Epithelial cell of proximal tubule (primary cell): Measurements from ENCODE around the gene SIN3B. TPM values are rescaled to one million over a fixed set of nuclear protein-coding genes. Genes with fewer than 3 reads are reported as not detected.

Experiments
- DNase-seq: peaks from one replicate; pipeline ENCODE4 v3.0.0-alpha.2; 2011; ENCODE audit warnings: low read depth
- H3K4me3 ChIP-seq: 2 replicates; pipeline ENCODE4 v1.5.1; 2011; ENCODE audit warnings: low read depth, mild to moderate bottlenecking, low read length
- total RNA-seq: library from RNA; depleted of rRNA; stranded (reverse); fragments of >200 nt; gene quantifications from 2 replicates; pipeline ENCODE4 v1.2.3, GENCODE V29; 2015
- TF ChIP-seq, protein P1 (sequence below): conservative IDR thresholded peaks from 2 replicates; pipeline ENCODE4 v1.5.1; 2012; ENCODE audit warnings: low read depth, mild to moderate bottlenecking, low read length

SIN3B gene
- total RNA-seq, 1 donor from 2014 or later, result 20.4 TPM

DNA sequence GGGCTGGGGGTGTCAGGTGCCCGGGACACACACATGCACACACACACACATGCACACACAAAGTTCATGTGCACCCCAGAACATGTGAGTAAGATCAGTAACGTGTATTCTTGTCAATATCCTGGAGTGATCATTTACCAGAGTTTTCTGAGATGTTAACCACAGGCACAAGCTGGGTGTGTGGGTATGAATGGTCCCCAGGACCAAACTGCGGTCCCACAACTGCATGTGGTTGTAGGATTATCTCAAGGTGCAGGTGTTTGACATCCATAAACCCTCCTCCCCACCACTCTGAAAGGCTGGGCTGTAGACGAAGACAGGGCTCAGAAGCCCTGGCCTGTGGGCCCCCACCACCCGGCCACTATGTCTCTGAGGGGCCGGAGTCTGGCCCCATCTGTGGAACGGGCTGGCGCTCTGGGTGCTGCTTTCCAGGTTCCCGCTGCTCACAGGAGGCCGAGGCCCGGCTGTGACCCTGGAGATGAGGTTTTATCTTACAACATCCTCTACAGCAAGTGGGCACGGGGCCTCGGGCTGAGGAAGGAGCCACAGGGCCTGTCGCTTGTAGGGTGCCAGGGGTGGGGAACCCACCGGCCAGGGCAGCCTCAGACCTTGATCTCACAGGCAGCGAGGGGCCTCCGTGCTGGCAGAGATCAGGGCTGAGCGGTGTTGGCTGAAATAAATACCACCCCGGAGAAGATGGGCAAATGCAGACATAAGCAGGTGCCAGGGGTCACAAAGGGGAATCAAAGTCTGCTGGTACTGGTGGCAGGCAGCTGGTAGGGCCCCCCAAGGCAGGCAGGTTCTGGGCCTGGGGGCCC lies 63.9 kb downstream of the SIN3B start:
- TF ChIP-seq, protein P1, sequence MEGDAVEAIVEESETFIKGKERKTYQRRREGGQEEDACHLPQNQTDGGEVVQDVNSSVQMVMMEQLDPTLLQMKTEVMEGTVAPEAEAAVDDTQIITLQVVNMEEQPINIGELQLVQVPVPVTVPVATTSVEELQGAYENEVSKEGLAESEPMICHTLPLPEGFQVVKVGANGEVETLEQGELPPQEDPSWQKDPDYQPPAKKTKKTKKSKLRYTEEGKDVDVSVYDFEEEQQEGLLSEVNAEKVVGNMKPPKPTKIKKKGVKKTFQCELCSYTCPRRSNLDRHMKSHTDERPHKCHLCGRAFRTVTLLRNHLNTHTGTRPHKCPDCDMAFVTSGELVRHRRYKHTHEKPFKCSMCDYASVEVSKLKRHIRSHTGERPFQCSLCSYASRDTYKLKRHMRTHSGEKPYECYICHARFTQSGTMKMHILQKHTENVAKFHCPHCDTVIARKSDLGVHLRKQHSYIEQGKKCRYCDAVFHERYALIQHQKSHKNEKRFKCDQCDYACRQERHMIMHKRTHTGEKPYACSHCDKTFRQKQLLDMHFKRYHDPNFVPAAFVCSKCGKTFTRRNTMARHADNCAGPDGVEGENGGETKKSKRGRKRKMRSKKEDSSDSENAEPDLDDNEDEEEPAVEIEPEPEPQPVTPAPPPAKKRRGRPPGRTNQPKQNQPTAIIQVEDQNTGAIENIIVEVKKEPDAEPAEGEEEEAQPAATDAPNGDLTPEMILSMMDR, result no peak
- no peak overlapping the region for H3K4me3 ChIP-seq
- DNase-seq, result no peak

DNA sequence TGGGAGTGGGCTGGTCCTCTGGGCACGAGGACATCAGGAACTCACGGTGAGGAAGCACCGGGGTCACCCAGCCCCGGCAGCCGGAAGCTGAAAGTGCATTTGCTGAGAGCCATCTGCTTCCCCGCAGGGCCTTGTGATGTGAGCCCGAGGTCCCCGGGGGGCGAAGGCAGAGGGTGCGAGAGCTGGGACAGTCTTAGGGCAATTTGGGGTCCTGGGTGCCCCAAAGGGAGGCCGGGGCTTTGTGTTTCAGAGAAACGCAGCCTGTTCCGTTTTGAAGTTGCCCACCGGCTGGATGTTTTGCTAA lies 64.4 kb downstream of the SIN3B start:
- DNase-seq, result no peak
- TF ChIP-seq, protein P1, result no peak
- H3K4me3 ChIP-seq, result no peak overlapping the region

DNA sequence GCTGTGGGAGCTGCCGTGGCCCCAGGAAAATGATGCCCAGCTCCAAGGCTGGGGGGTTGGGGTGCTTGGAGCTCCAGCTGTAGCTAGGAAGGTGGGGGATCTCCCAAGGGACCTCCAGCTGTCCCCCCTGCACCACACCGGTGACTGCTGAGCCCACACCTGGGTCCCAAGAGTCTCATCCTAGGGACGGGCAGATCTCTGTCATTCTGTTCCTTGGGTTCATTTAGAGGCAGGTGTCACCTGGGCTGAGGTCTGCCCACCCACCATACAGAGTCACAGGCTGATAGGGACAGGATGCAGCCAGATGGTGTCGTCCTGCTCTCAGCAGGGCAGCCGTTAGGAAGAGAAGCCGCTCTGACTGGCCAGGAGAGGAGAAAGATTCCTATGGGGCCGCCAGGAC lies 64.9 kb downstream of the SIN3B start:
- TF ChIP-seq, protein P1, result no peak
- no peak for DNase-seq
- H3K4me3 ChIP-seq, result no peak overlapping the region

DNA sequence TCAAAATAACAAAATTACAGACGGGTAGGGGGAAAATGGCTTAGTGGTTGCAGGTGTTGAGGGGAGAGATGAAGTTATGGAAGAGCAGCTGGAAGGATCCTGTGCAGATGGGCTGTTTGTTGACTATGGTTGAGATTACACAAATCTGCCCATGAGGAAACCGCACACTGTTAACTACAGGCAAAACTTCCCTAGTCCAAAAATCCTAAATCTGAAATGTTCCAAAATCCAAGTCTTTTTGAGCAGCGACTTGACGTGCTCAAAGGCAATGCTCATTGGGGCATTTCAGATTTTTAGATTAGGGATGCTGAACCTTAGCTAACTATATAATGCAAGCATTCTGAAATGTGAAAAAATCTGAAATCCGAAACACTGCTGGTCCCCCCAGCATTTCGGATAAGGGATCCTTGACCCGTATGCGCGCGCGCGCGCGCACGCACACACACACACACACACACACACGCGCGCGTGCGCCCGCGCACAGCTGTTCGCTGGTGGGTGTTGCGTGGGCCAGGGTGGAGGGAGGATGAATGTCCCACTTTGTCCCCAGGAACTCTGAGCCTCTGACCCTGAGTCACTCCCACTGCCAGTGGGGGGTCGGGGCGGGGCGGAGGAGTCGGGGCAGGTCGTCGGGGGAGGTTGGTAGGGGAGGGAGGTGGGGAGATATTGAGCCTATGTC lies 66.4 kb downstream of the SIN3B start:
- TF ChIP-seq, protein P1, result no peak
- no peak for DNase-seq
- no peak overlapping the region for H3K4me3 ChIP-seq

DNA sequence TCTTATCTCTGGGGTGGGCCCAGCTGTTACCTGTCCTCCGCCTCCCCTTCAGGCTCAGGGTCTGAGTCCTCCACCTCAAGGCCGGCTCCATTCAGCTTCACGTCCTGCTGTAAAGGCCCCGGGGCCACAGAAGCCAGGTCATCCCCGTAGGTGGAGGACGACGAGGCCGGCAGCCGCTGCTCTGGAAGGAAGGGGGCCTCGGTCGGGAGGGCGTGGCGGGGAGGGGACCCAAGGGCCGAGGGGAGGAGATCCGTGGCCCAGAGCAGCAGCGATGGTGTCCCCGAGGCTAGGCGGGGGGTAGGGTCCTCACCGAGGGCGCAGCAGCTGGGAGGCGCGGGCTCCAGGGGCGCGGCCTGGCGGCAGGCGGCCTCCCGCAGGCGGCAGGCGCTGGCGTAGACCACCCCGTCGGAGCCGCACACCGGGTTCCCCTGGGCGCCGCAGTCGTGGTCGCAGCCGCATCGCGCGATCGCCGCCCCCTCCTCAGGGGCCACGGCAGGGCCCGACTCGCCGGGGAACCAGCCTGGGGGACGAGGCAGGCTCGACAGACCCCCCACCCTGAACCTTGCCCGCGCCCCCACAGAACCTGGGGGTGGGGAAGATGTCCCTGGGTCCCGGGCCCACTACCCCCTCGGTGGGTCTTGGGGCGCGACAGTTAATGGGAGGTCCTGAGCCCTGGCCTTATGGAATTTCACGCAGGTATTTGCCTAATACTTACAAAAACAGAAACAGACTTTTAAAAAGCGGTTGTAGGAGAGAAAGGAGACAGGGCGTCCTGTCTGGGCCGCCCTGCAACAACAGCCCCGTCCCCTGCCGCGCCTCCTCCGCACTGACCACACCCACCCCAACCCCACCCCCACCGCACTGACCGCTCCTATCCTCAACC lies 67.2 kb downstream of the SIN3B start:
- TF ChIP-seq, protein P1, result no peak
- peak overlapping the region; percentile 61 for H3K4me3 ChIP-seq
- DNase-seq, result no peak

DNA sequence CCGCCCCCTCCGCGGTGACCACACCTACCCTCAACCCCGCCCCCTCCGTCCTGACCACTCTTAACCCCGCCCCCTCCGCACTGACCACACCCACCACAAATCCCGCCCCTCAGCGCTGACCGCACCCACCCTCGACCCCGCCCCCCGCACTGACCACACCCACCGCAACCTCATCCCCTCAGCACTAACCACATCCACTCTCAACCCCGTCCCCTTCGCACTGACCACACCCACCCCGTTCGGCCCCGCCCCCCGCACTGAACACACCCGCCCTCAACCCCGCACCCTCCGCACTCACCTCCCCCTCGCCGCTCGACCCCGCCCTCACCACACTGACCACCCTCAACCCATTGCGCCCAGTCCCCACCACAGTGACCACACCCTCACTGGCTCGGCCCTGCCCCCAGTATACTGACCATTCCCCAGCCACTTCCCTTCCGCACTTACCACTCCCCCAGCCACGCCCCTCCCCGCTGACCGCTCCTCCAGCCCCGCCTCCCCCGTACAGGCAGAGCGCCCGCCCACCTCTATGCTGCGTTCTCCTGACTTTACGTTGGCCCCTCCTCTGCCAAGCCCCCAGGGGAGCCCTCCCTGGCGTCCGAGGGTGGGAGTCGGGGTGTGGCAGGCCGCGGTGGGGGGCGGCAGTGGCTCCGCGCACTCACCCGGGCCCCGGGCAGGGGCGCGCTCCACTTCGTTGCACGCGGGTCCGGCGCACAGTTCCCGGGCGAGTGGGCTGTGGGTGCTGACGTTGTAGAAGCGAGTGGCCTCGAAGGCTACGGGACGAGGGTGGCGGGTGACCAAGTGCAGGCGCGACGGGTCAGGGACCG lies 68.0 kb downstream of the SIN3B start:
- TF ChIP-seq, protein P1, result no peak
- peak; percentile 48 for DNase-seq
- H3K4me3 ChIP-seq, result peak overlapping the region; percentile 62
